Adipocyte (in vitro differentiated cells): ENCODE measurements around the gene COQ9.
"Not testable (repeated sequence)": the region's sequence is repeated elsewhere in the genome, so short reads cannot be mapped to it uniquely, and the experiment has no call there.

Source experiments
- DNase-seq: peaks from one replicate; pipeline ENCODE4 v3.0.0-alpha.2; 2015; ENCODE audit warnings: low read depth
- H3K27me3 ChIP-seq: replicated peaks from 2 replicates; pipeline ENCODE4 v1.7.0; 2013; ENCODE audit warnings: mild to moderate bottlenecking, low read length, moderate library complexity; ENCODE audit not compliant: control insufficient read depth, insufficient read depth
- H3K36me3 ChIP-seq: 2 replicates; pipeline ENCODE4 v1.7.0; 2013; ENCODE audit warnings: low read length, mild to moderate bottlenecking, moderate library complexity; ENCODE audit not compliant: control insufficient read depth, insufficient read depth, severe bottlenecking
- H3K4me1 ChIP-seq: 2 replicates; pipeline ENCODE4 v1.7.0; 2013; ENCODE audit warnings: mild to moderate bottlenecking, low read length, moderate library complexity; ENCODE audit not compliant: control insufficient read depth, insufficient read depth
- H3K4me3 ChIP-seq: 2 replicates; pipeline ENCODE4 v1.7.0; 2013; ENCODE audit warnings: mild to moderate bottlenecking, low read length, moderate library complexity
- H3K9ac ChIP-seq: 2 replicates; pipeline ENCODE4 v1.7.0; 2013; ENCODE audit warnings: mild to moderate bottlenecking, low read length, moderate library complexity
- H3K9me3 ChIP-seq: 2 replicates; pipeline ENCODE4 v1.7.0; 2013; ENCODE audit warnings: mild to moderate bottlenecking, low read length, moderate library complexity; ENCODE audit not compliant: control insufficient read depth

The COQ9 gene

GRCh38 chr16:57427824-57428223 lies 19.5 kb upstream of the COQ9 start:
- H3K9ac ChIP-seq, result no peak overlapping the region
- peaks cover 54% of the 10 kb centered on the region for H3K36me3 ChIP-seq
- H3K4me1 ChIP-seq, result no peaks in the 10 kb centered on the region
- no peak for DNase-seq
- no peaks in the 10 kb centered on the region for H3K9me3 ChIP-seq
- no peaks in the 10 kb centered on the region for H3K27me3 ChIP-seq
- H3K4me3 ChIP-seq, result no peak overlapping the region

DNA sequence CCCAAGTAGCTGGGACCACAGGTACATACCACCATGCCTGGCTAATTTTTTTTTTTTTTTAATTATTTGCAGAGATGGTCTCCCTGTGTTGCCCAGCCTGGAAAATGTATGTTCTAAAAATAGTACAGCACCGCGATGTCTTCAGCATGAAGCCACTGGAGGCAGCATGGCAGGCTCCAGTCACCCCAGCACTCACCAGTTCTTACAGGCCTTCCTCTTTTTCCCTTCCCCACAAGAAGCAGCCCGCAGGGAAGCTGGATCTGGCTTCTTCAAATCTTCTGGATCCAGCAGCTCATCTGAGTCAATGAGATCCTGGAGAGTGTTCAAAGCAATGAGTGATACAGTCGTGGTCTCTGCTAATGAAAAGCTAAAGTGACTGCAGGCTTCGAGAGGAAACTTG lies 16.3 kb upstream of the COQ9 start:
- Histone ChIP-seq H3K36me3 (peaks cover 85% of the 10 kb centered on the region), H3K4me1 (no peaks in the 10 kb centered on the region), H3K4me3 (no peak overlapping the region), H3K9ac (no peak overlapping the region), H3K27me3 (no peaks in the 10 kb centered on the region), H3K9me3 (no peaks in the 10 kb centered on the region)
- no peak for DNase-seq

DNA sequence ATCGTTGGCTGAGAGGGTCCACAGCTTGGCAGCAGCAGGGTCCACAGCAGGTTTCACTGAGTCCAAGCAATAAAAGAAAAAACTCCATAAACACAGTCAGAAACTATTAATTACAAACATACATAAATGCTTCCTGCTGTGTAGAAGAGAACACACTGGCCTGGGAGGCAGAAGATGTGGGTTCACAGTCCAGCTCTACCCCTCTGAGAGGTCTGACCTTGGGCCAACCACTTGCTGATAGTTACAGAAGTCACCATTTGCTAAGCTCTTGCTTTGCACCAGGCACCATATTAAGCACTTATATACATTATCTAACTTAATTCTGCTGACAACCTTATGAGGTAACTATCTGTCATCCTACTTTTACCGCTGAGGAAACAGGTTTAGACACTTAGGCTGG lies 14.8 kb upstream of the COQ9 start:
- no peak overlapping the region for H3K4me3 ChIP-seq
- peaks cover 92% of the 10 kb centered on the region for H3K36me3 ChIP-seq
- no peaks in the 10 kb centered on the region for H3K27me3 ChIP-seq
- DNase-seq, result no peak
- H3K9ac ChIP-seq, result no peak overlapping the region
- no peaks in the 10 kb centered on the region for H3K4me1 ChIP-seq
- no peaks in the 10 kb centered on the region for H3K9me3 ChIP-seq

GRCh38 chr16:57432989-57433388 lies 14.3 kb upstream of the COQ9 start:
- Histone ChIP-seq H3K4me3 (no peak overlapping the region), H3K27me3 (no peaks in the 10 kb centered on the region), H3K4me1 (no peaks in the 10 kb centered on the region), H3K9me3 (no peaks in the 10 kb centered on the region), H3K9ac (no peak overlapping the region), H3K36me3 (peaks cover 93% of the 10 kb centered on the region)
- no peak for DNase-seq

- DNase-seq, result no peak
- Histone ChIP-seq H3K27me3 (no peaks in the 10 kb centered on the region), H3K36me3 (peaks cover 93% of the 10 kb centered on the region), H3K4me1 (no peaks in the 10 kb centered on the region), H3K4me3 (no peak overlapping the region), H3K9ac (no peak overlapping the region), H3K9me3 (no peaks in the 10 kb centered on the region)
Observed at GRCh38 chr16:57434003-57434402, 13.3 kb upstream of the COQ9 start.

DNA sequence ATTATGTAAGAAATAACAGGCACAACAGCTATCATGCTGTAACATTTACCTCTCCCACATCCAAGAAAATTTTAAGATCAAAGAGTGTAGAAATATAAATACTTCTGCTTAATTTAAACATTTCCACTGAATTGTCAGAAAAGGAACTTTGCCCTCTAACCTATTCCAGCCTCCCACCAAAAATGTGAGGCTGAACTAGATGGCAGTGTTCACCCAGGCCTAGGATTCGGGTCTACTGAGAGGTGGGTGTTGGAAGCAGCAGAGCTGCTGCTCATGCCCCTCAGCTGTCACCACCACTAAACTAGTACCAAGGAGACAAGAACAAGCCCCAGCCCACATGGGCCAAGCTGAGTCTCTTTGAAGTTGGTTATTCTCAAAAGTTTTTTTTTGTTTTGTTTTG lies 11.4 kb upstream of the COQ9 start:
- no peaks in the 10 kb centered on the region for H3K27me3 ChIP-seq
- H3K4me1 ChIP-seq, result no peaks in the 10 kb centered on the region
- no peak for DNase-seq
- no peaks in the 10 kb centered on the region for H3K9me3 ChIP-seq
- no peak overlapping the region for H3K4me3 ChIP-seq
- peaks cover 97% of the 10 kb centered on the region for H3K36me3 ChIP-seq
- H3K9ac ChIP-seq, result no peak overlapping the region

GRCh38 chr16:57439947-57440346 lies 7.3 kb upstream of the COQ9 start:
- not testable (repeated sequence) for DNase-seq, H3K27me3 ChIP-seq, H3K9ac ChIP-seq, H3K4me3 ChIP-seq, H3K9me3 ChIP-seq, H3K4me1 ChIP-seq
- H3K36me3 ChIP-seq, result peaks cover 59% of the 10 kb centered on the region

DNA sequence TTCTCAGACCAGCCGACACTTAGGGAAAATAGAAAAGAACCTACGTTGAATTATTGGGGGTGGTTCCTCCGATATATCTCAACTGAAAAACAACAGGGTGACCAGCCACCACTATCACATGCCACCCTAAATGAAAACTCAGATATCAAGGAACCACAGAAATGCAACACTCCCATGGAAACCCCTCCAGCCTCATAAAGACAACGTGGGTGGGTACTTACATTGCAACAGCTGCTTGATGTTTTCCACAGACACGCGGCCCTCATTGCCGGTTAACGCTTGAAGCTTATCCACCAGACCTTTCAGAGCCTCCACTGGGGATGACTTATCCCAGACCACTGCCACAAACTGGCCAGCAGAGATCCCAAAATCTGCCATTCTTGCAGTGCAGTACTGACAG lies 6.7 kb upstream of the COQ9 start:
- peaks cover 53% of the 10 kb centered on the region for H3K36me3 ChIP-seq

GRCh38 chr16:57444711-57445110 lies 2.6 kb upstream of the COQ9 start:
- DNase-seq, result no peak
- Histone ChIP-seq H3K4me1 (peaks cover 22% of the 10 kb centered on the region), H3K36me3 (peaks cover 15% of the 10 kb centered on the region), H3K9me3 (no peaks in the 10 kb centered on the region), H3K9ac (peak overlapping the region; percentile 29), H3K27me3 (no peaks in the 10 kb centered on the region), H3K4me3 (no peak overlapping the region)

More for the DNA sequence above, 6.7 kb upstream of the COQ9 start:
- H3K9me3 ChIP-seq, DNase-seq, H3K4me3 ChIP-seq, H3K27me3 ChIP-seq, H3K4me1 ChIP-seq, H3K9ac ChIP-seq: not testable (repeated sequence)

- Histone ChIP-seq H3K9ac (no peak overlapping the region), H3K4me1 (peaks cover 22% of the 10 kb centered on the region), H3K27me3 (no peaks in the 10 kb centered on the region), H3K4me3 (no peak overlapping the region), H3K9me3 (no peaks in the 10 kb centered on the region), H3K36me3 (peaks cover 7% of the 10 kb centered on the region)
- DNase-seq, result no peak
Observed at GRCh38 chr16:57445510-57445909, 1.8 kb upstream of the COQ9 start.

DNA sequence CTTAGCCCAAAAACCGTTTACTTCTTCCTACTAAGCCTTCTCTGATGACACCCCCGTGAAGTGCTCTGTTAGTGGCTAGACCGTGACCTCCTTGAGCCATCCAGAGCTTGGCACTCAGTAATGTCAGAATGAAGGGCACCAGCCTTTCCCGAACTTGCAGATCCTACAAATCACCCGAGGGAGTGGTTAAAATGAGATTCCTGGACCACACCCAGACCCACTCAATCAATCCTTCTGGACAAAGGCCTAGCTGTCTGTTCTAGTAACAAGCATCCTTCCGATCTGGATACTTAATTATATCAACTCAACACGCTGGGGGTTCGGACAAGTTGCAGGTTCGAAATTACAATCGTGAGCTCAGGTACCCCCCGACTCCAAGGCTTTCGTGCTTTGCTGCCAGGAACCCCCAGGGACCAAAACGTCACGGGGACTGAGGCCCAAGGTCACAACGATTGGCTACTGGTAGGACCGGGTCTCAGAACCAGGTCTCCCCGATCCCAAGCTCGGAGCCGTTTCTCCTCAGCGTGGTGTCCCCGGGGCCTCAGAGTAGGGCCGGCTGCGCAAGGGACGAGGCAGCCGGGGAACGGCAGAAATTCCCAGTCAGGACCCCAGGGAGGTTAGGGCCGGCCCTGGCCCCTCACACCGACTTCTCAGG lies 621 bp upstream of the COQ9 start:
- peaks cover 27% of the 10 kb centered on the region for H3K4me1 ChIP-seq
- H3K4me3 ChIP-seq, result peak overlapping the region; percentile 85
- peak; percentile 69 for DNase-seq
- peaks cover 7% of the 10 kb centered on the region for H3K36me3 ChIP-seq
- H3K9me3 ChIP-seq, result no peaks in the 10 kb centered on the region
- H3K9ac ChIP-seq, result peak overlapping the region; percentile 98
- H3K27me3 ChIP-seq, result no peaks in the 10 kb centered on the region

- Histone ChIP-seq H3K27me3 (no peaks in the 10 kb centered on the region), H3K9ac (no peak overlapping the region), H3K9me3 (no peaks in the 10 kb centered on the region), H3K36me3 (peaks cover 50% of the 10 kb centered on the region), H3K4me1 (peaks cover 29% of the 10 kb centered on the region), H3K4me3 (no peak overlapping the region)
- DNase-seq, result no peak
Observed at GRCh38 chr16:57452021-57452420, 4.7 kb downstream of the COQ9 start.
